GM12873 (cell line): ENCODE results near the gene ASIP.

ENCODE experiments used
- TF ChIP-seq, protein P1 (sequence below): IDR thresholded peaks from 2 replicates; pipeline ENCODE4 v1.5.1; 2012; ENCODE audit warnings: low read depth, mild to moderate bottlenecking, moderate library complexity, low read length, control low read depth; ENCODE audit not compliant: insufficient read depth; ENCODE audit errors: missing control alignments

The ASIP gene, protein sequence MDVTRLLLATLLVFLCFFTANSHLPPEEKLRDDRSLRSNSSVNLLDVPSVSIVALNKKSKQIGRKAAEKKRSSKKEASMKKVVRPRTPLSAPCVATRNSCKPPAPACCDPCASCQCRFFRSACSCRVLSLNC

DNA sequence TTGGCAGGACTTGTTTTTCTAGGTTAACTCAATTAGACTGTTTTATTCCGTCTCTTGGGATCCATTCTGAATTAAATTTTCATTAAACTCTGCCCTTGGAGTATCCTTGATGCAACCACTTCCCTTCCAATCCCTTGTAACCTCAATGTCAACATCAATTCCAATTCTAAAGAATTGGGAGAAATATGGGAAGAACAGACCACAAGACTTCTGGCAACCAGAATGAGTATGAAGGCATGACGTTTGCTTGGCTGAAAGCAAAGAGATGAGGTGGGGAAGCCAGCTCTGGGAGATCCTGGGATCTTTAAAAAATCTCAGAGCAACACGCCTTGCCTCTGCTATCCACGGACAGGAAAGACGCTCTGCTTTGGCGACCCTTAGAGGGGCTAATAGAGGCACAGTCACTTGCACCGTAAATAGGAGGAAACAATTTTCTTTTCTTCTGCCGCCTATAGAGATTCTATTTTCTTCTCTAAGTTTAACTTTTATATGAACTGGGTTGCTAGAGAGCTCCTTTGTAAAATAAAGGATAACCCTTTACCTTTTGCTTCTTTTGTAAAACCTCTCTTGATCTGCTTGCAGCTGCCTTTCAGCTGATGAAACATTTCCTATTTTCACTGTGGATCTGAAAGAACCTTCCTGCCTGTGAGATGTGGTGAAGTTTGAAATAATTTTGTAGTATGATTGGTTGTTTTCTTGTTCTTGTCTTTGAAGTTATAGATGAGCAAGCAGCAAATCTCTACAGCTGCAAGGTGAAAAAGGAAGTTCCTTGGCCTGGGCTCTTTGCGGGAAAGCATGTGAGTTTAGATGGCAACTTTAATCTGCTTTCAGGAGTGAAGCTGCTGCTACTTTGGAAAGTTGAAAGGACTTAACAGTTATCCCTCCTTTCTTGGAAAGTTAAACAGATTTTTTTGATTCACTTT, at the start of gene ASIP:
Gene ASIP, plus strand, starts transcription at position 731 of the 923 bp plus-strand sequence. CDS start 18,952 bp downstream, outside the sequence.
- TF ChIP-seq, protein P1, sequence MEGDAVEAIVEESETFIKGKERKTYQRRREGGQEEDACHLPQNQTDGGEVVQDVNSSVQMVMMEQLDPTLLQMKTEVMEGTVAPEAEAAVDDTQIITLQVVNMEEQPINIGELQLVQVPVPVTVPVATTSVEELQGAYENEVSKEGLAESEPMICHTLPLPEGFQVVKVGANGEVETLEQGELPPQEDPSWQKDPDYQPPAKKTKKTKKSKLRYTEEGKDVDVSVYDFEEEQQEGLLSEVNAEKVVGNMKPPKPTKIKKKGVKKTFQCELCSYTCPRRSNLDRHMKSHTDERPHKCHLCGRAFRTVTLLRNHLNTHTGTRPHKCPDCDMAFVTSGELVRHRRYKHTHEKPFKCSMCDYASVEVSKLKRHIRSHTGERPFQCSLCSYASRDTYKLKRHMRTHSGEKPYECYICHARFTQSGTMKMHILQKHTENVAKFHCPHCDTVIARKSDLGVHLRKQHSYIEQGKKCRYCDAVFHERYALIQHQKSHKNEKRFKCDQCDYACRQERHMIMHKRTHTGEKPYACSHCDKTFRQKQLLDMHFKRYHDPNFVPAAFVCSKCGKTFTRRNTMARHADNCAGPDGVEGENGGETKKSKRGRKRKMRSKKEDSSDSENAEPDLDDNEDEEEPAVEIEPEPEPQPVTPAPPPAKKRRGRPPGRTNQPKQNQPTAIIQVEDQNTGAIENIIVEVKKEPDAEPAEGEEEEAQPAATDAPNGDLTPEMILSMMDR: no peak

DNA sequence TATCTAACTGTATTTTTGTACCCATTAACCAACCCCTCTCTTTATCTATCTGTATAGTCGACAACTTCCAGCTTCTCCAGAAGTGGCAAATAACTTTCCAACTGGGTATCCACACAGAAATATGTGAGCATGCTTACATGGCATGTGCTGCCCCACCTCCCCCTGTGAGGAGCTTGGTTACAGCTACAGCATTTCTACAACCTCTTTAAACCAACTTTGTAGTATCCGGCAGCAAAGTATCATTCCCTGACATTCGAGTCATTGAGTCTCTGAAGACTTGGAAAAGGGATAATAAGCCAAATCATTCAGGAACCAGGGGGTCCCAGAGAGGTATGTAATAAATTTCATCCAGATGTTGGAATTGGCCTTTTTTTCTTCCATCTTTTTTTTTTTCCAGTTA, 48.2 kb upstream of the ASIP start:
- TF ChIP-seq, protein P1: no peak

DNA sequence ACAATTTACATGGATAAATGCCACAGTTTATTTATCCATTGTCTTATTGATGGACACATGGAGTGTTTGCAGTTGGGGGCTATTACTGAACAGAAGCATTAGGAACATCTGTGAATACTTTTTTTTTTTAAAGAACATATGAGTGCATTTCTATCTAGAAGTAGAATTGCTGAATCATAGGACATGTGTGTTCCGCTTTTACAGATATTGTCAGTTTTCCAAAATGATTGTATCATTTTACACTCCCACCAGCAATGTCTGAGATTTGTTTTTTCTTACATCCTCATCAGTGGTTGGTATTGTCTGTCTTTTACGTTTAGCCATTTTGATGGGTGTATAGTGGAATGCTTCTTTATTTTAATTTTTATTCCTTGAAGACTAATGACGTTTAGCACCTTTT, 42.0 kb upstream of the ASIP start:
- TF ChIP-seq, protein P1: no peak

DNA sequence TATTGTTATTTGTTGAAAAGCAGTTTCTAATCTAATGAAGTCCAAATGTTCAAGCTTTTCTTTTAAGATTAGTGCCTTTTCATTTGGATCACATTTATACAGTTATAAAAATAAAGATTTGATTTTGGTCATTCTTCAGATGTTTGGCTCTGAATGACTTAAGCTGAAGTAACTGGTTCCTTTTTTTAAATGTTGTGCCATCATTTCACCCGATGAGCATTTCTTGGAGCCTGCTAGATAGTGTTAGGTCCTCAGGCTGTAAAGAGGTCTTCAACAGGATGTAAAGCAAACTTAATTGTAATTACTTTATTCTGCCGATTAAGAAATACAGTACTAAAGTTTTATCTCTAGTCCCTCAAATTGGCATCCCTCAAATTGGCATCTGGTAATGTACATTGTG, 41.2 kb upstream of the ASIP start:
- TF ChIP-seq, protein P1: no peak

DNA sequence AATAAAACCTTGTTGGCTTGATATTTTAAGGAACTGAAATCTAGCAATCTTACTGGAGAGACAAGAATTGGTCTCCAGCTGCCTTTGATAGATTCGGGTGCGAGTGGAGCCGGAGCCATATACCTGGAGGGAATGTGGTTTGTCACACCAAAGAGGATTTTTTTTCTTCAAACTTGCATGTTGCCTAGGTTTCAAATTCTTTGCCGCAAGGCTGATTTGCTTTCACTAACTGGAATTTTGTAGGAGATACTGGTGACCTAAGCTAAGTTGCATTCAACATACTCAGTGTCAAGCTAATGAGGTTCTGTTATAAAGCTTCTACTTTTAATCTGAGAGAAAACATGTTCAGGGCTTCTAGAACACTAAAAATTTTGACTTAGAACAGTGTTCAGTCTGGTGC, 39.7 kb upstream of the ASIP start:
- TF ChIP-seq, protein P1: no peak

DNA sequence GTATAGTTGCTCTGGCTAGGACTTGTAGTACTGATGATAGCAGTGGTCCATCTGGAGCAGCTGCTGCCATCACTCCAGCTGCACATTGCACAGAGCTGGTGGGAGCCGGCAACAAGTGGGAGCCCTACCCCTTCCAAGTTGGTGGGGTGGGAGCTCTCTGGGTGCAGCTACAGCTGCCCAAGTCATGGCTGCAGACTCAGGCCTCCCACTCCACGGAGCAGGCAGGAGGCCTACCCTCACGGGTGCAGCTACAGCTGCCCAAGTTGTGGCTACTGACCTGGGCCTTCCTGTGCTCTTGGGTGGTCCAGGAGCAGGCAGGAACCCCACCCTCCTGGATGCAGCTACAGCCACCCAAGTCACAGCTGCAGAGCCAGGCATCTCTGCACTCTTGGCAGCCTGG, 32.1 kb upstream of the ASIP start:
- TF ChIP-seq, protein P1: no peak

DNA sequence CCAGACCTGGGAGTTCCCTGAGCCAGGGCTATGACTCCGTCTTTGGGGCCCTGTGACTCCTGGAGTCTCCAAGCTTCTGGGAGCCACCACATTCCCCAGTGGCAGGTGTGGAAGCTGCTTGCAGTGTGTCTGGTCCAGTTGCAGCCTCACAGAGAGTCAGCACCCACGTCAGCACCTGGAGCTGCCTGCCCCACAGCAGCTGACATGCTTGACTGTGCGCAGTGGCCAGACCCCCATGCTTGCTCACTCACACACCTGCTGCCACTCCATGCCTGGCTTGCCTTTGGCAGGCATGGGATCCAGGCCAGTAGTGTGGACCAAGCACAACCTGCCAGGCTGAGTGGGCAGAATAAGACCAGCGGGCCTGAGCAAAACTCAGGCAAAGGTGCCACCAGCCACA, 31.0 kb upstream of the ASIP start:
- TF ChIP-seq, protein P1: no peak
